GM11168 (cell line): ENCODE measurements around the gene LRRC75A.

ENCODE experiments used
- in situ Hi-C: fragments of 300-500 bp; cut with MboI; formaldehyde crosslinking; loops from one replicate; pipeline ENCODE4 v1.12.0; 2022; ENCODE audit warnings: low sequenced_read_pairs; ENCODE audit not compliant: unreplicated experiment

Gene LRRC75A

DNA sequence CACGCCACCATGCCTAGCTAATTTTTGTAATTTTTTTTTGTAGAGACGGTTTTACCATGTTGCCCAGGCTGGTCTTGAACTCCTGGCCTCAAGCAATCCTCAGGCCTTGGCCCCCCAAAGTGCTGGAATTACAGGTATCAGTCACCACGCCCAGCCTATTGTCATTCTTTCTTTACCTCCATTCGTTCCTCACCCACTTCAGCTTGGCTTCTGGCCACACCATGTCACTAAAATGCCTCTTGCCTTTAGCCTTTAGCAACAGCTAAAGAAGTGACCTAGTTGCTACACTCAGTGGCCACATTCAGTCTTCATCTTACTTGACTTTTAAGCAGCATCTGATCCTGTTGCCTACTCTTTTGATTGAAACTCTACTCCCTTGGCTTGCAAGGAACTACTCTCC is 3.6 kb upstream of the LRRC75A start:
- in situ Hi-C loops, result no loop called here

DNA sequence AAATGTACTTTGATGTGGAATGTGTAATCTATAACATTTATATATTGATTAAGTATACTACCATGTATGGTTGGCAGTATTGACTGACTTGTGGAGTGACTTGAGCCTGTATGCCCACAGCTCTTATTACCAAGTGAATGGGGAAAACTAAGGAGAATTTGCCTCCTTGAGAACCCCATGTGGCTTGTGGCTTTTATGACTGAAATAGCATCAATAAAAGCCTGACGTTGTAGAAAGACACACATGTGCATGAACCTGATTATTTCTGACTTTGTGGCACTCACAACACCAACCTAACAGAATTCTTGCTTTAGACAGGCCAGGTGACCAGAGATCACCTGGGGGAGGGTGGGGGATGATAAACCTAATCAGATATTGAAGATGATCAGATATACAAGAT is 2.1 kb upstream of the LRRC75A start:
- in situ Hi-C loops, result no loop called here

GRCh38 chr17:16493531-16494046 is 1.6 kb upstream of the LRRC75A start:
- in situ Hi-C loops, result no loop called here

- in situ Hi-C loops, result no loop called here
These were observed 879 bp upstream of the LRRC75A start for GRCh38 chr17:16492613-16493530.

GRCh38 chr17:16491131-16491702 is 776 bp downstream of the LRRC75A start:
- in situ Hi-C loops, result no loop called here

DNA sequence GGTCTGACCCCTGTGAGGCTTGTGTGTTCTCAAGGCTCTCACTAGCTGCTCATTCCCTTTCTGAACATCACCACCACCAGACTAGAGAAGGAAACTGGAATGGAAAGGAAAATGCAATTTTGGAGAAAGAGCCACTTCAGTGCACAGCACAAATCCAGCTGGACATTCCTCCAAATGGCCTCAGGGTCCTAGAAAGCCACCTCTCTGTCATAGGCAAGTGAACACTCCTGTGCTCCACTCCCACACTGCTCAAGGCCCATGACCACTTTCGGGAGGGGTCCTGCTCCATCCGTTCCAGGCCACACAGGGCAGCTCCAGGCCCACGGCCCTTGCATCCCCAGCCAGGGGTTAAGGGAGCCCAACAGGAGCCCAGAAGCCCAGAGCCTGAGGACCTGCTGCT is 2.6 kb downstream of the LRRC75A start:
- in situ Hi-C loops, result no loop called here

- in situ Hi-C loops, result no loop called here
These were observed 3.0 kb downstream of the LRRC75A start for GRCh38 chr17:16488968-16489337.

- in situ Hi-C loops, result no loop called here
These were observed 3.6 kb downstream of the LRRC75A start for GRCh38 chr17:16488186-16488967.

DNA sequence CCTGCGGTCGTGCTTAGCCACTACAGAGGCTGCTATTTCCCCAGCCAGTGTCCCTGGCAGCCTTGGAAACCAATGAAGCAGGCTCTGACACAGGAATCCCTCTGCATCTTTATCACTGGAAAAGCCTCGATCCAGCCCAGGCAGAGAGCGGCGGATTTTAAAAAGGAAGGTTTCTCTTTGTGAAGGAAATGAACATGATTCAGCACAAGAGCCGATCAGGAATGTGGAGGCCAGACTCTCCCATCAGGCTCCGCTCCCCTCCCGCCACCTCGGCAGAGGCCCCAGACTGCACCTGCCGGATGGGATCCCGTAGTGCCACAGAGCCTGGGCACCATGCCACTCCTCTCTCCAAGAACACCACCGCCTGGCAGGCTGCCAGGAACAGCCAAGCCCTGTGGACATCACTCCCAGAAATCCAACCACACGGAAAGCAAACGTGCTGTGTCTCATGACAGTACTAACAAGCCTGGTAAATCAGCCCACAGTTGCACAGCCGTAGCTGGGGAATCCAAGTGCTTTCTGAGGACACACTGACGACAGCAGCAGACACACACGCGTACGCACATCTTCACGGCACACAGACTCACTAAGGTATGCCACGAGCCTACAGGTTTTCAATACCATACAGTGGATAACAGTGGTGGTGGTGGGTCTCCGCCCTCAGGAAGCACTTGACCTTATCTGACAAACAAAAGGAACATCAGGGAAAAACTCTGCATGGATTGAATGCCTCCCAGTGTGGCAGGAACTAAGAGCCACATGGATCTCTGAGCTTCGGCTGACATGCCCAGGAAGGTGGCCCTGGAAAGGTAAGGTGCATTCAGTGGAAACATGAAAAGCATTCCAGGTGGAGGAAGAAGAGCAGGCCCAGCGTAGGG is 5.4 kb downstream of the LRRC75A start:
- in situ Hi-C loops, result no loop called here

- in situ Hi-C loops, result no loop called here
These were observed 7.4 kb downstream of the LRRC75A start for GRCh38 chr17:16484445-16485175.

- in situ Hi-C loops, result no loop called here
These were observed 8.9 kb downstream of the LRRC75A start for GRCh38 chr17:16483021-16483645.

GRCh38 chr17:16482253-16482652 is 9.7 kb downstream of the LRRC75A start:
- in situ Hi-C loops, result no loop called here

DNA sequence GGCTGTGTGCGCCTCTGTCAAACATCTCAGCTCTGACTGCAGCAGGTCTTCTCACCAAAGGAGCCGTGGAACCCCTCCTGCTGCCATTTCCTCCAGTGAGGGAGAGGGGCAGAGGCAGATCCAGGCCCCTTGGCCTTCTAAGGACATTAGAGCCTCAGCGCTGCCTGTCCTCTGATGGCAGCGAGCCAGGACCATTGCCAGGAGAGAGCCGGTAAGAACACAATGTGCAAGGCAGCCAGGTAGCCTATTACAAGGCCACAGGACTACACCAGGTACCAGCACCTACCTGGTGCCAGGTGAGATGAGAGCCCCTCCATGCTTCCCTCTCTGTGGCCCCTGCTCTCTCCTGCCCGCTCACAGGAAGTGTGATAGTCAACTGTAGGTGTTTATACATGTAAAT is 11.0 kb downstream of the LRRC75A start:
- in situ Hi-C loops, result no loop called here

GRCh38 chr17:16479264-16479663 is 12.7 kb downstream of the LRRC75A start:
- in situ Hi-C loops, result no loop called here

DNA sequence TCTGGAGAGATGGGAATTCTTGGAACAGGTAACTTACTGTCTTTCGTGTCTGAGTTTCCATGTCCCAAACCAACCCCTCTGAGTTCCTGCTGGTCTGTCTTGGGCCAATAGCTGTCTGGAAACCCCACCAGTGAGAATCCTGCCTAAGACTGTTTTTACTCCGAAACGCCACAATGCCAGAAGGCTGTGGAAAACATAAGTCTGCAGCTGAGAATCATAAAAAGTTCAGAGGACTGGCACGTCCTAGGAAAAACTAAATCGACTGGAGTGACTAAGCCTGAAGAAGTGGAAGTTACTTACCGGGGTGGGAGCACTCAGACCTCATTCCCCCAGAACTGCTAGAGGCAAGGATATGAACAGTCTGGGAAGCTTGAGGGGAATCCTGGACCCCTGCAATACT is 13.3 kb downstream of the LRRC75A start:
- in situ Hi-C loops, result no loop called here

GRCh38 chr17:16477666-16478065 is 14.3 kb downstream of the LRRC75A start:
- in situ Hi-C loops, result no loop called here

- in situ Hi-C loops, result no loop called here
These were observed 14.7 kb downstream of the LRRC75A start for GRCh38 chr17:16477255-16477654.

GRCh38 chr17:16475179-16475704 is 16.8 kb downstream of the LRRC75A start:
- in situ Hi-C loops, result no loop called here
